ENCODE results near the gene NFATC4.

NFATC4 gene

DNA sequence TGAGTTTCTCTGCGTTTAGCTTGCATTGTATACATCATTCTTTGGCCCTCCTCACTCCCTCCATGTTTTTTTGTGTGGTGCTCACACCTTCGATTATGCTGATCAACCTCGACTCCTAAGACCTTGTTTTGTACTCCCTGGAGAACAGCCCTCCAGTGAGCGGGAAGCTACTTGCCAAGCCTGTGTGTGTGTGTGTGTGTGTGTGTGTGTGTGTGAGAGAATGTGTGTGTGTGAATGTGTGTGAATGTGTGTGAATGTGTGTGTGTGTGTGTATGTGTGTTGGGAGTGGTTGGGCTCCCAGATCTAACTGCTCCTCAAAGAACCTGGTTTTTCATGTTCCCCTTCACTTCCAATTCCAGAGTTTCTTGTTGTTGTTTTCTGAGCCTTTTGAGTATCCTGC is 36.8 kb downstream of the NFATC4 start:
- TF ChIP-seq BHLHE40 (IDR thresholded peaks at IDR 0.05; ENCODE audit: borderline replicate concordance) (no peak), TARDBP (IDR thresholded peaks at IDR 0.05) (no peak), L3MBTL2 (conservative IDR thresholded peaks at IDR 0.05) (no peak), SP1 (IDR thresholded peaks at IDR 0.05) (no peak), FOXM1 (IDR thresholded peaks at IDR 0.05; ENCODE audit: borderline replicate concordance) (no peak), ELF4 (IDR thresholded peaks at IDR 0.05) (no peak), SUZ12 (IDR thresholded peaks at IDR 0.05) (no peak), FOXA1 (IDR thresholded peaks at IDR 0.05) (no peak), ARNT (IDR thresholded peaks at IDR 0.05) (no peak), LEF1 (IDR thresholded peaks at IDR 0.05; ENCODE audit: borderline replicate concordance) (no peak), CTBP1 (IDR thresholded peaks at IDR 0.05; ENCODE audit: borderline replicate concordance) (no peak), ZNF384 (IDR thresholded peaks at IDR 0.05) (no peak), FOXK2 (IDR thresholded peaks at IDR 0.05) (no peak), HDGF (IDR thresholded peaks at IDR 0.05; ENCODE audit: borderline replicate concordance) (no peak)
- TF ChIP-seq, protein P1, sequence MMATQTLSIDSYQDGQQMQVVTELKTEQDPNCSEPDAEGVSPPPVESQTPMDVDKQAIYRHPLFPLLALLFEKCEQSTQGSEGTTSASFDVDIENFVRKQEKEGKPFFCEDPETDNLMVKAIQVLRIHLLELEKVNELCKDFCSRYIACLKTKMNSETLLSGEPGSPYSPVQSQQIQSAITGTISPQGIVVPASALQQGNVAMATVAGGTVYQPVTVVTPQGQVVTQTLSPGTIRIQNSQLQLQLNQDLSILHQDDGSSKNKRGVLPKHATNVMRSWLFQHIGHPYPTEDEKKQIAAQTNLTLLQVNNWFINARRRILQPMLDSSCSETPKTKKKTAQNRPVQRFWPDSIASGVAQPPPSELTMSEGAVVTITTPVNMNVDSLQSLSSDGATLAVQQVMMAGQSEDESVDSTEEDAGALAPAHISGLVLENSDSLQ (IDR thresholded peaks at IDR 0.05) = no peak
- CTCF ChIA-PET = interaction anchor here (1.1 to 2.2 kb wide), 3 partner anchors 14 to 39 kb away, joined by 3 to 10 read pairs (median 7); no protein-coding TSS in a partner anchor
- DNase-seq (ENCODE audit: extremely low spot score) = no peak
- POLR2A ChIA-PET = interaction anchor here (1.2 to 3.7 kb wide), 2 partner anchors 26 to 162 kb away, joined by 3 to 16 read pairs; partner anchors contain the start of genes KHNYN and TINF2

DNA sequence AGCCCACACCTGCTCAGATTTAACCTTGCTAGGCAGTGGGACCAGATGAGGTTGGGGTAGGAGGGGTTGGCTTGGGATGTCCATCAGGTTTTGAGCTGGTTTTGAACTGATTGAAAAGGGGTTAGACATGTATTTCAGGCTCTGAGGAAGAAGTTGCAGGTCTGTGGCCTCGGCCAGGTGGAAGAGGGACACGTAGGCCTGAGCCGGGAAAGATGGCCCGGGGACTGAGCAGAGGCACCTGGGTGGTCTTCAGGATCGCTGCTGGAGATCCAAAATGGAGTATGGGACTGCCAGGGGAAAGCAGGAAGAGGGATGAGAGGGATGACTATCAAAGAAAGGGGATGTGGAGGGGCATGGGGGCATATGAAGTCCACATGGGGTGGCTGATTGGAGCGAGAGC is 38.4 kb downstream of the NFATC4 start:
- CTCF ChIA-PET = interaction anchor here (0.7 to 2.2 kb wide), 6 partner anchors 25 to 73 kb away, joined by 3 to 10 read pairs (median 5); no protein-coding TSS in a partner anchor
- DNase-seq (ENCODE audit: extremely low spot score) = no peak
- POLR2A ChIA-PET = interaction anchor here (0.7 to 0.9 kb wide), 2 partner anchors 23 to 38 kb away, joined by 3 to 6 read pairs; partner anchors contain the start of gene KHNYN
- TF ChIP-seq L3MBTL2 (conservative IDR thresholded peaks at IDR 0.05) (no peak), LEF1 (IDR thresholded peaks at IDR 0.05; ENCODE audit: borderline replicate concordance) (no peak), BHLHE40 (IDR thresholded peaks at IDR 0.05; ENCODE audit: borderline replicate concordance) (no peak), CTBP1 (IDR thresholded peaks at IDR 0.05; ENCODE audit: borderline replicate concordance) (no peak), ARNT (IDR thresholded peaks at IDR 0.05) (no peak), ELF4 (IDR thresholded peaks at IDR 0.05) (no peak), HDGF (IDR thresholded peaks at IDR 0.05; ENCODE audit: borderline replicate concordance) (no peak), SUZ12 (IDR thresholded peaks at IDR 0.05) (no peak), TARDBP (IDR thresholded peaks at IDR 0.05) (no peak), SP1 (IDR thresholded peaks at IDR 0.05) (no peak), FOXK2 (IDR thresholded peaks at IDR 0.05) (no peak), ZNF384 (IDR thresholded peaks at IDR 0.05) (no peak), FOXM1 (IDR thresholded peaks at IDR 0.05; ENCODE audit: borderline replicate concordance) (no peak), FOXA1 (IDR thresholded peaks at IDR 0.05) (no peak)
- TF ChIP-seq, protein P1 (IDR thresholded peaks at IDR 0.05) = no peak

DNA sequence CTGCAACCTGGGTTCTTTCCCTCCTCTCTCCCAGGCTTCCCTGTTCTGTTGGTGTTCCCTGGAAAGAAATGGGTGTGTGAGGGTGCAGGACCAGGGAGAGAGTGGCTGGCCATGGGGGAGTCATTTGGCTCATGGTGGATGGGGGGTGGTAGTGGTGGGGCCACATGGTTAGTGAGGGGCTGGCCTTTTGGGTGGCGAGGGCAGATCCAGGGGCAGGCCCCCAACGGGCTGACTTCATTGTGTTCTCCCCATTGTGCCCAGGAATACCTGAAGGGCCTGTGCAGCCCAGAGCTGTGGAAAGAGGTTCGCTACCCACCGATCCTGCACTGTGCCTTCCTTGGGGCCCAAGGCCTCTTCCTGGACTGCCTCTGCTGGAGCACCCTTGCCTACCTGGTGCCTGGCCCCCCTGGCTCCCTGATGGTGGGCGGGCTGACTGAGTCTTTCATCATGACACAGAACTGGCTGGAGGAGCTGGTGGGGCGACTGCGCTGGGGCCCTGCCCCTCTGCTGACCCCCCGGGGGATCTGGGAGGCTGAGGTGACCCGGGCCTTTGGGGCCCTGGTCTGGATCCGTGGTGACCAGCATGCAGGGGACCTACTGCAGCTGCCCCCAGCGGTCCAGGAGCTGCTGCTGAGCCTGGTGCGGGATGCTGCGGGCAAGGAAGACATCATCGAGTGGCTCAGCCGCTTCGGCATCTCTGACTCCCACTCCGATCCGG is 39.8 kb downstream of the NFATC4 start:
- TF ChIP-seq L3MBTL2 (conservative IDR thresholded peaks at IDR 0.05) = no peak
- no peak for TF ChIP-seq ARNT (IDR thresholded peaks at IDR 0.05)
- ChIA-PET POLR2A (no interaction called here), CTCF (interaction anchor here (1.2 to 1.7 kb wide), 2 partner anchors 42 to 74 kb away, joined by 4 to 6 read pairs; no protein-coding TSS in a partner anchor)
- DNase-seq (ENCODE audit: extremely low spot score) = no peak

DNA sequence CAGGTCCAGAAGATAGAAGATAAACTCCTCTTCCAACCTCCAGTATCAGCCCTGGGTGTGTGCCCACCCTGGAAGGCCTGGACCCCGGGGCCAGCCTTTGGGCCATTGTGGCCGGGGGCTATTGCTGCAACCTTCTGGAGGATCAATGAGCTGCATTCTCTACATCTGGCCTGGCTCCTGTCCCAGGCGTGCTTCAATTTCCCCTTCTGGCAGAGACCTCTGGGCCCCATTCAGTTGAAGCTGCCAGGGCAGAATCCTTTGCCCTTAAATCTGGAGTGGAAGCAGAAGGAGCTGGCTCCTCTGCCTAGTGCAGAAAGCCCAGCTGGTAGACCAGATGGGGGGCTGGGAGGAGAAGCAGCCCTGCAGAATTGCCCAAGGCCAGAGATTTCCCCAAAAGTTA is 40.8 kb downstream of the NFATC4 start:
- no peak for DNase-seq (ENCODE audit: extremely low spot score)
- TF ChIP-seq NFRKB (IDR thresholded peaks at IDR 0.05) (no peak), BHLHE40 (IDR thresholded peaks at IDR 0.05; ENCODE audit: borderline replicate concordance) (no peak), SP1 (IDR thresholded peaks at IDR 0.05) (no peak), FOXM1 (IDR thresholded peaks at IDR 0.05; ENCODE audit: borderline replicate concordance) (no peak), ELF4 (IDR thresholded peaks at IDR 0.05) (no peak), SUZ12 (IDR thresholded peaks at IDR 0.05) (no peak), HDGF (IDR thresholded peaks at IDR 0.05; ENCODE audit: borderline replicate concordance) (no peak), FOXK2 (IDR thresholded peaks at IDR 0.05) (no peak), TARDBP (IDR thresholded peaks at IDR 0.05) (no peak), CTBP1 (IDR thresholded peaks at IDR 0.05; ENCODE audit: borderline replicate concordance) (no peak), ZNF384 (IDR thresholded peaks at IDR 0.05) (no peak), ARNT (IDR thresholded peaks at IDR 0.05) (no peak), FOXA1 (IDR thresholded peaks at IDR 0.05) (no peak), L3MBTL2 (conservative IDR thresholded peaks at IDR 0.05) (no peak), LEF1 (IDR thresholded peaks at IDR 0.05; ENCODE audit: borderline replicate concordance) (no peak)
- TF ChIP-seq, protein P1 (IDR thresholded peaks at IDR 0.05) = no peak
- CTCF ChIA-PET = interaction anchor here (0.6 to 1.7 kb wide), 7 partner anchors 21 to 397 kb away, joined by 3 to 8 read pairs (median 4); partner anchors contain the start of genes KHNYN and TINF2
- POLR2A ChIA-PET = interaction anchor here (0.8 to 1.4 kb wide), 5 partner anchors 9 to 166 kb away, joined by 3 to 10 read pairs (median 3); partner anchors contain the start of genes CBLN3, KHNYN, NYNRIN and TINF2

DNA sequence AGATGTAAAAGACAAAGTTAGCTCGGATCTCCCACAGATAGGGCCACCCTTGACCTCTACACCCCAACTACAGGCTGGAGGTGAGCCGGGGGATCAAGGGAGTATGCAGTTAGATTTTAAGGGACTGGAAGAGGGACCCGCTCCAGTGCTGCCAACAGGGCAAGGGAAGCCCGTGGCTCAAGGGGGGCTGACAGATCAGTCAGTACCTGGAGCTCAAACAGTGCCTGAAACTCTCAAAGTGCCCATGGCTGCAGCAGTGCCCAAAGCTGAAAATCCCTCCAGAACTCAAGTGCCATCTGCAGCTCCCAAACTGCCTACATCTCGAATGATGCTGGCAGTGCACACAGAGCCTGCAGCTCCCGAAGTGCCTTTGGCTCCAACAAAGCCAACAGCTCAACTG is 41.2 kb downstream of the NFATC4 start:
- no peak for TF ChIP-seq FOXA1 (IDR thresholded peaks at IDR 0.05)
- TF ChIP-seq SUZ12 (IDR thresholded peaks at IDR 0.05) = no peak
- no peak for TF ChIP-seq BHLHE40 (IDR thresholded peaks at IDR 0.05; ENCODE audit: borderline replicate concordance)
- TF ChIP-seq ZNF384 (IDR thresholded peaks at IDR 0.05) = no peak
- TF ChIP-seq L3MBTL2 (conservative IDR thresholded peaks at IDR 0.05) = no peak
- no peak for TF ChIP-seq ELF4 (IDR thresholded peaks at IDR 0.05)
- TF ChIP-seq FOXM1 (IDR thresholded peaks at IDR 0.05; ENCODE audit: borderline replicate concordance) = no peak
- TF ChIP-seq ARNT (IDR thresholded peaks at IDR 0.05) = no peak
- no peak for TF ChIP-seq CTBP1 (IDR thresholded peaks at IDR 0.05; ENCODE audit: borderline replicate concordance)
- TF ChIP-seq SP1 (IDR thresholded peaks at IDR 0.05) = no peak
- ChIA-PET CTCF (interaction anchor here (0.6 to 1.7 kb wide), 8 partner anchors 14 to 398 kb away, joined by 3 to 8 read pairs (median 4); partner anchors contain the start of genes KHNYN and TINF2), POLR2A (interaction anchor here (0.8 to 1.4 kb wide), 5 partner anchors 9 to 166 kb away, joined by 3 to 10 read pairs (median 3); partner anchors contain the start of genes CBLN3, KHNYN, NYNRIN and TINF2)
- no peak for DNase-seq (ENCODE audit: extremely low spot score)
